ENCODE results near the gene PRKAR1B.

GRCh38 chr7:549066-549890, 177.8 kb downstream of the PRKAR1B start:
- TF ChIP-seq CTCF (IDR thresholded peaks at IDR 0.05) (no peak), POLR2A (IDR thresholded peaks at IDR 0.05) (no peak), POLR2AphosphoS5 (IDR thresholded peaks at IDR 0.05) (no peak), EP300 (IDR thresholded peaks at IDR 0.05) (no peak)

Measured in stomach (tissue), 4 donors.